H9 (cell line): ENCODE results near the gene SERPINA5. TPM values are rescaled to one million over a fixed set of nuclear protein-coding genes. Genes with fewer than 3 reads are reported as not detected.

Experiments
- DNase-seq: peaks from one replicate; pipeline ENCODE4 v3.0.0-alpha.2; 2017
- H2AFZ ChIP-seq: one replicate; pipeline ENCODE4 v1.6.1; 2013; ENCODE audit warnings: mild to moderate bottlenecking, low read length, control low read depth, moderate library complexity
- H2AK5ac ChIP-seq: 2 replicates; pipeline ENCODE4 v1.6.1; 2013; ENCODE audit warnings: low read length, control low read depth, mixed read lengths; ENCODE audit not compliant: insufficient read length
- H2BK120ac ChIP-seq: one replicate; pipeline ENCODE4 v1.6.1; 2013; ENCODE audit warnings: low read depth, mild to moderate bottlenecking, low read length, control low read depth, inconsistent platforms; ENCODE audit not compliant: poor library complexity, severe bottlenecking
- H2BK12ac ChIP-seq: 2 replicates; pipeline ENCODE4 v1.6.1; 2013; ENCODE audit warnings: low read length, control low read depth, mixed read lengths, low read depth; ENCODE audit not compliant: insufficient read length
- H2BK15ac ChIP-seq: 2 replicates; pipeline ENCODE4 v1.6.1; 2013; ENCODE audit warnings: low read depth, low read length, control low read depth
- H2BK20ac ChIP-seq: one replicate; pipeline ENCODE4 v1.6.1; 2013; ENCODE audit warnings: low read depth, mild to moderate bottlenecking, low read length, control low read depth, inconsistent platforms; ENCODE audit not compliant: poor library complexity, severe bottlenecking
- H2BK5ac ChIP-seq: 2 replicates; pipeline ENCODE4 v1.6.1; 2013; ENCODE audit warnings: low read length, control low read depth, mixed read lengths; ENCODE audit not compliant: insufficient read length
- H3K14ac ChIP-seq: 2 replicates; pipeline ENCODE4 v1.6.1; 2013; ENCODE audit warnings: low read length, control low read depth; ENCODE audit not compliant: insufficient read depth
- H3K18ac ChIP-seq: 2 replicates; pipeline ENCODE4 v1.6.1; 2013; ENCODE audit warnings: low read depth, mild to moderate bottlenecking, mixed read lengths, low read length, control low read depth; ENCODE audit not compliant: insufficient read length
- H3K23ac ChIP-seq: 2 replicates; pipeline ENCODE4 v1.6.1; 2013; ENCODE audit warnings: low read length, control low read depth, mixed read lengths, low read depth; ENCODE audit not compliant: insufficient read length
- H3K23me2 ChIP-seq: 2 replicates; pipeline ENCODE4 v1.6.1; 2013; ENCODE audit warnings: low read depth, mild to moderate bottlenecking, mixed read lengths, low read length, control low read depth; ENCODE audit not compliant: insufficient read length, poor library complexity, severe bottlenecking
- H3K27ac ChIP-seq: 2 replicates; pipeline ENCODE4 v1.5.1; 2013; ENCODE audit warnings: low read length, control low read depth, mixed read lengths, low read depth; ENCODE audit not compliant: insufficient read length
- H3K27me3 ChIP-seq: 2 replicates; pipeline ENCODE4 v1.6.1; 2013; ENCODE audit warnings: low read length, control low read depth, inconsistent platforms; ENCODE audit not compliant: insufficient read depth
- H3K4ac ChIP-seq: 2 replicates; pipeline ENCODE4 v1.6.1; 2013; ENCODE audit warnings: low read depth, mild to moderate bottlenecking, control low read depth, inconsistent platforms, low read length, moderate library complexity
- H3K4me1 ChIP-seq: 2 replicates; pipeline ENCODE4 v1.6.1; 2013; ENCODE audit warnings: low read length, control low read depth, inconsistent platforms; ENCODE audit not compliant: insufficient read depth
- H3K4me2 ChIP-seq: 2 replicates; pipeline ENCODE4 v1.6.1; 2013; ENCODE audit warnings: low read length, control low read depth, mixed read lengths; ENCODE audit not compliant: insufficient read length, insufficient read depth
- H3K56ac ChIP-seq: 2 replicates; pipeline ENCODE4 v1.6.1; 2013; ENCODE audit warnings: low read depth, mild to moderate bottlenecking, mixed read lengths, low read length, control low read depth; ENCODE audit not compliant: insufficient read length
- H3K79me1 ChIP-seq: 2 replicates; pipeline ENCODE4 v1.6.1; 2013; ENCODE audit warnings: low read depth, mild to moderate bottlenecking, moderate library complexity, low read length, control low read depth, inconsistent platforms; ENCODE audit not compliant: insufficient read depth, poor library complexity, severe bottlenecking
- H3K79me2 ChIP-seq: 2 replicates; pipeline ENCODE4 v1.6.1; 2013; ENCODE audit warnings: low read length, control low read depth, inconsistent platforms; ENCODE audit not compliant: insufficient read depth
- H3K9ac ChIP-seq: 2 replicates; pipeline ENCODE4 v1.6.1; 2013; ENCODE audit warnings: low read length, control low read depth, mixed read lengths; ENCODE audit not compliant: insufficient read length; ENCODE audit errors: extremely low read depth
- H3K9me3 ChIP-seq: one replicate; pipeline ENCODE4 v1.6.1; 2013; ENCODE audit warnings: low read depth, low read length, inconsistent platforms; ENCODE audit not compliant: control insufficient read depth
- H3T11ph ChIP-seq: one replicate; pipeline ENCODE4 v1.6.1; 2013; ENCODE audit warnings: mild to moderate bottlenecking, low read length, control low read depth, inconsistent platforms
- H4K20me1 ChIP-seq: one replicate; pipeline ENCODE4 v1.6.1; 2013; ENCODE audit not compliant: control insufficient read depth, insufficient read length, insufficient read depth
- H4K5ac ChIP-seq: 2 replicates; pipeline ENCODE4 v1.6.1; 2013; ENCODE audit warnings: low read depth, mild to moderate bottlenecking, mixed read lengths, low read length, control low read depth; ENCODE audit not compliant: insufficient read length
- H4K8ac ChIP-seq: replicated peaks from 2 replicates; pipeline ENCODE4 v1.6.1; 2013; ENCODE audit warnings: low read length, control low read depth, mixed read lengths, low read depth; ENCODE audit not compliant: insufficient read length
- H4K91ac ChIP-seq: 2 replicates; pipeline ENCODE4 v1.6.1; 2013; ENCODE audit warnings: low read depth, mild to moderate bottlenecking, moderate library complexity, mixed read lengths, low read length, control low read depth; ENCODE audit not compliant: insufficient read length
- H3K27ac Mint-ChIP-seq, 3 experiments: 2 replicates in 2 of 3; 3 replicates in 1 of 3; pipeline ENCODE4 v1.8.0; 2020 to 2021; ENCODE audit warnings: mixed read lengths in 3 of 3, mild to moderate bottlenecking in 1 of 3, moderate library complexity in 1 of 3
- H3K27me3 Mint-ChIP-seq: 2 replicates; pipeline ENCODE4 v1.8.0; 2021; ENCODE audit warnings: low read depth, mild to moderate bottlenecking, moderate library complexity, mixed read lengths
- H3K36me3 Mint-ChIP-seq, 3 experiments: 2 replicates in 2 of 3; 3 replicates in 1 of 3; pipeline ENCODE4 v1.8.0; 2020 to 2021; ENCODE audit warnings: low read depth in 3 of 3, mixed read lengths in 3 of 3; ENCODE audit not compliant: insufficient read depth in 1 of 3
- H3K4me1 Mint-ChIP-seq, 2 experiments: 2 replicates each; pipeline ENCODE4 v1.8.0; 2020; ENCODE audit warnings: mixed read lengths in 2 of 2
- H3K4me3 Mint-ChIP-seq, 2 experiments: 2 replicates in 1 of 2; 3 replicates in 1 of 2; pipeline ENCODE4 v1.8.0; 2020 to 2021; ENCODE audit warnings: mild to moderate bottlenecking in 2 of 2, mixed read lengths in 2 of 2, moderate library complexity in 1 of 2
- H3K9me3 Mint-ChIP-seq, 2 experiments: 2 replicates in 1 of 2; 3 replicates in 1 of 2; pipeline ENCODE4 v1.8.0; 2020; ENCODE audit warnings: mild to moderate bottlenecking in 2 of 2, mixed read lengths in 2 of 2, moderate library complexity in 1 of 2
- CTCF ChIP-seq: fragments of 200-600 bp; sonication (generic); conservative IDR thresholded peaks from 3 replicates; pipeline ENCODE4 v1.8.0; 2021; ENCODE audit warnings: antibody characterized with exemption, mild to moderate bottlenecking
- WGBS: extraction: QIAGEN DNeasy Blood & Tissue Kit; methylation state at CpG from one replicate; pipeline ENCODE4 v1.1.7; 2013; ENCODE audit warnings: missing lambda C conversion rate, low lambda C conversion rate, mixed read lengths; ENCODE audit not compliant: insufficient read length; ENCODE audit errors: extremely low coverage; 5-methylcytosine and 5-hydroxymethylcytosine counted together
- total RNA-seq: library from RNA; stranded (reverse); gene quantifications from 2 replicates; pipeline ENCODE4 v1.2.1, GENCODE V29; 2021

Gene SERPINA5
- total RNA-seq, 1 experiment from 2014 or later, result 1.1 TPM

- H3K9me3 ChIP-seq, result no peaks in the 10 kb centered on the region
- H3K14ac ChIP-seq, result no peak overlapping the region
- no peak overlapping the region for H2AFZ ChIP-seq
- no peak for TF ChIP-seq CTCF
- Mint-ChIP-seq H3K36me3 (peaks cover 0 to 13% (median 3%) of the 10 kb centered on the region in 3 experiments; a peak in 4 of 7 replicates), H3K27ac (no peak overlapping the region), H3K4me1 (peaks cover 26 to 27% of the 10 kb centered on the region in 2 experiments), H3K4me3 (no peak overlapping the region), H3K27me3 (peaks cover 44% of the 10 kb centered on the region), H3K9me3 (peaks cover 7 to 11% of the 10 kb centered on the region in 2 experiments)
- H3K9ac ChIP-seq, result no peak overlapping the region
- no peak overlapping the region for H3T11ph ChIP-seq
- no peaks in the 10 kb centered on the region for H3K27me3 ChIP-seq
- H4K8ac ChIP-seq, result no peak overlapping the region
- H2BK12ac ChIP-seq, result no peak overlapping the region
- no peak overlapping the region for H2AK5ac ChIP-seq
- no peak for DNase-seq
- H3K79me2 ChIP-seq, result no peaks in the 10 kb centered on the region
- WGBS, result no CpG with 5 or more reads among the region's 4 CpGs
- H3K4me2 ChIP-seq, result no peak overlapping the region
- H2BK15ac ChIP-seq, result no peak overlapping the region
- no peaks in the 10 kb centered on the region for H3K23me2 ChIP-seq
- no peak overlapping the region for H2BK20ac ChIP-seq
- H4K5ac ChIP-seq, result no peak overlapping the region
- no peak overlapping the region for H3K56ac ChIP-seq
- H2BK120ac ChIP-seq, result no peak overlapping the region
- H3K4ac ChIP-seq, result no peak overlapping the region
- no peak overlapping the region for H4K91ac ChIP-seq
- H3K4me1 ChIP-seq, result no peaks in the 10 kb centered on the region
- H3K27ac ChIP-seq, result no peak overlapping the region
- no peak overlapping the region for H3K18ac ChIP-seq
- no peaks in the 10 kb centered on the region for H4K20me1 ChIP-seq
- H3K79me1 ChIP-seq, result no peaks in the 10 kb centered on the region
- H3K23ac ChIP-seq, result no peak overlapping the region
- H2BK5ac ChIP-seq, result no peak overlapping the region
Measured at GRCh38 chr14:94583557-94583956, 2.3 kb downstream of the SERPINA5 start.
